SK-N-SH (cell line): ENCODE measurements around the gene CLK1. TPM values are rescaled to one million over a fixed set of nuclear protein-coding genes. Genes with fewer than 3 reads are reported as not detected.

ENCODE experiments used
- CTCF ChIA-PET: fragments of 300-600, 350-600 bp; formaldehyde crosslinking; extraction: SDS; loops from one replicate; lab custom pipeline; 2021; lab: Yijun Ruan, JAX
- POLR2A ChIA-PET: fragments of 350-600 bp; sonication (Branson Sonifier 250); formaldehyde crosslinking; extraction: SDS; loops from one replicate; lab custom pipeline; 2020; ENCODE audit warnings: antibody characterized with exemption, inconsistent platforms; lab: Yijun Ruan, JAX
- DNase-seq: peaks from one replicate; pipeline ENCODE4 v3.0.0; 2012
- H2AFZ ChIP-seq: fragments of 200-600 bp; sonication (generic); 2 replicates; pipeline ENCODE4 v1.8.1; 2016; ENCODE audit warnings: antibody characterized with exemption, mild to moderate bottlenecking, low read depth
- H3F3A ChIP-seq: fragments of 200-600 bp; sonication (generic); replicated peaks from 2 replicates; pipeline ENCODE3; 2016; ENCODE audit warnings: antibody characterized with exemption, mild to moderate bottlenecking; ENCODE audit not compliant: insufficient read depth
- H3K27ac ChIP-seq, 2 experiments: fragments of 200-500 bp in 1 of 2; fragments of 200-600 bp in 1 of 2; sonication (Bioruptor generic) in 1 of 2; sonication (generic), shearing (Covaris generic) in 1 of 2; 2 replicates each; pipeline versions ENCODE4 v1.5.1 to v1.6.1; 2014 to 2016; ENCODE audit warnings: low read depth in 2 of 2, inconsistent platforms in 1 of 2, low read length in 1 of 2, mild to moderate bottlenecking in 1 of 2, mixed read lengths in 1 of 2
- H3K27me3 ChIP-seq: fragments of 200-600 bp; sonication (generic), shearing (Covaris generic); 2 replicates; pipeline ENCODE4 v1.6.1; 2016; ENCODE audit warnings: mixed run types; ENCODE audit not compliant: insufficient read depth
- H3K36me3 ChIP-seq, 2 experiments: fragments of 200-500 bp in 1 of 2; fragments of 200-600 bp in 1 of 2; sonication (Bioruptor generic) in 1 of 2; sonication (generic) in 1 of 2; replicated peaks in 1 of 2; 2 replicates each; pipeline versions ENCODE3 to v1.5.1; 2014 to 2016; ENCODE audit warnings: low read length in 1 of 2, mild to moderate bottlenecking in 1 of 2; ENCODE audit not compliant: insufficient read depth in 2 of 2, control insufficient read depth in 1 of 2
- H3K4me1 ChIP-seq, 2 experiments: fragments of 200-500 bp in 1 of 2; fragments of 200-600 bp in 1 of 2; sonication (Bioruptor generic) in 1 of 2; sonication (generic), shearing (Covaris generic) in 1 of 2; 2 replicates each; pipeline versions ENCODE4 v1.5.1 to v1.6.1; 2014 to 2016; ENCODE audit warnings: low read depth in 1 of 2, low read length in 1 of 2, mixed run types in 1 of 2; ENCODE audit not compliant: insufficient read depth in 2 of 2, control insufficient read depth in 1 of 2
- H3K4me2 ChIP-seq: fragments of 200-600 bp; sonication (generic), shearing (Covaris generic); 2 replicates; pipeline ENCODE4 v1.6.1; 2017; ENCODE audit warnings: mixed run types
- H3K4me3 ChIP-seq, 2 experiments: fragments of 200-500 bp in 1 of 2; fragments of 200-600 bp in 1 of 2; sonication (Bioruptor generic) in 1 of 2; sonication (generic), shearing (Covaris generic) in 1 of 2; 2 replicates each; pipeline versions ENCODE4 v1.5.1 to v1.8.1; 2014 to 2016; ENCODE audit warnings: low read depth in 2 of 2, inconsistent platforms in 1 of 2, low read length in 1 of 2, mild to moderate bottlenecking in 1 of 2, mixed read lengths in 1 of 2, moderate library complexity in 1 of 2
- H3K79me2 ChIP-seq: fragments of 200-600 bp; sonication (generic); 2 replicates; pipeline ENCODE4 v1.8.1; 2017; ENCODE audit warnings: mild to moderate bottlenecking; ENCODE audit not compliant: insufficient read depth
- H3K9ac ChIP-seq: fragments of 200-600 bp; sonication (generic); 2 replicates; pipeline ENCODE4 v1.6.1; 2017; ENCODE audit warnings: mixed run types
- H3K9me2 ChIP-seq: fragments of 200-600 bp; sonication (generic); 2 replicates; pipeline ENCODE4 v1.6.1; 2017; ENCODE audit warnings: mixed run types
- H3K9me3 ChIP-seq: fragments of 200-600 bp; sonication (generic); 2 replicates; pipeline ENCODE4 v1.6.1; 2017; ENCODE audit warnings: mixed run types, mild to moderate bottlenecking, moderate library complexity
- H4K20me1 ChIP-seq: fragments of 200-600 bp; sonication (generic); 2 replicates; pipeline ENCODE4 v1.6.1; 2017; ENCODE audit warnings: mild to moderate bottlenecking, mixed run types; ENCODE audit not compliant: insufficient read depth
- ELF1 ChIP-seq: IDR thresholded peaks from 2 replicates; pipeline ENCODE4 v1.4.0; 2012
- EZH2phosphoT487 ChIP-seq: fragments of 200-600 bp; sonication (generic); IDR thresholded peaks from 2 replicates; pipeline ENCODE4 v1.6.1; 2017; ENCODE audit warnings: low read depth, mixed run types, mild to moderate bottlenecking, antibody characterized with exemption, moderate library complexity, borderline replicate concordance
- FOSL2 ChIP-seq: IDR thresholded peaks from 2 replicates; pipeline ENCODE4 v1.4.0; 2012; ENCODE audit warnings: low read depth, mild to moderate bottlenecking, moderate library complexity, borderline replicate concordance
- FOXM1 ChIP-seq: IDR thresholded peaks from 2 replicates; pipeline ENCODE4 v1.4.0; 2012; ENCODE audit warnings: low read depth, mild to moderate bottlenecking
- JUND ChIP-seq: IDR thresholded peaks from 2 replicates; pipeline ENCODE4 v1.4.0; 2012
- MAX ChIP-seq: IDR thresholded peaks from 2 replicates; pipeline ENCODE4 v1.4.0; 2012; ENCODE audit warnings: low read depth
- MXI1 ChIP-seq: IDR thresholded peaks from 2 replicates; pipeline ENCODE4 v1.6.1; 2012; ENCODE audit warnings: mild to moderate bottlenecking, low read depth, low read length, improper control_type of control experiment
- NFIC ChIP-seq: IDR thresholded peaks from 2 replicates; pipeline ENCODE4 v1.4.0; 2012; ENCODE audit warnings: borderline replicate concordance
- NRF1 ChIP-seq: IDR thresholded peaks from 2 replicates; pipeline ENCODE4 v1.6.1; 2012; ENCODE audit warnings: low read depth, mild to moderate bottlenecking, low read length
- RAD21 ChIP-seq: IDR thresholded peaks from 2 replicates; pipeline ENCODE4 v1.6.1; 2012; ENCODE audit warnings: mild to moderate bottlenecking, low read length
- SIN3A ChIP-seq: IDR thresholded peaks from 2 replicates; pipeline ENCODE4 v1.6.1; 2012; ENCODE audit warnings: low read depth, mild to moderate bottlenecking, low read length, moderate library complexity, borderline replicate concordance
- SMC3 ChIP-seq: IDR thresholded peaks from 2 replicates; pipeline ENCODE4 v1.6.1; 2012; ENCODE audit warnings: low read depth, low read length, improper control_type of control experiment
- TAF1 ChIP-seq: IDR thresholded peaks from 2 replicates; pipeline ENCODE4 v1.6.1; 2012; ENCODE audit warnings: low read depth, mild to moderate bottlenecking, low read length, moderate library complexity, borderline replicate concordance
- TEAD4 ChIP-seq: IDR thresholded peaks from 2 replicates; pipeline ENCODE4 v1.4.0; 2012; ENCODE audit warnings: mild to moderate bottlenecking, borderline replicate concordance; ENCODE audit not compliant: insufficient read depth
- WGBS: methylation state at CpG from one replicate; pipeline ENCODE4 v1.1.6; 2017; ENCODE audit warnings: low lambda C conversion rate; 5-methylcytosine and 5-hydroxymethylcytosine counted together
- polyA plus RNA-seq, 3 experiments: library from polyadenylated mRNA; depleted of rRNA; stranded (reverse); fragments of >200 nt; gene quantifications; 2 replicates each; pipeline ENCODE4 v1.2.3, GENCODE V29; 2012
- TF ChIP-seq, protein P1 (sequence below): fragments of 200-600 bp; sonication (generic); IDR thresholded peaks from 2 replicates; pipeline ENCODE4 v1.6.1; 2017; ENCODE audit warnings: antibody characterized with exemption, mild to moderate bottlenecking, moderate library complexity
- TF ChIP-seq, protein P2 (sequence below): IDR thresholded peaks from 2 replicates; pipeline ENCODE4 v1.6.1; 2012; ENCODE audit warnings: mild to moderate bottlenecking, low read depth, low read length, moderate library complexity
- TF ChIP-seq, protein P3 (sequence below): IDR thresholded peaks from 2 replicates; pipeline ENCODE4 v1.4.0; 2012; ENCODE audit warnings: low read depth, borderline replicate concordance
- TF ChIP-seq, protein P4 (sequence below): fragments of 150-350 bp; IDR thresholded peaks from 2 replicates; pipeline ENCODE4 v1.6.1; 2017; ENCODE audit warnings: antibody characterized with exemption, low read length, low read depth, borderline replicate concordance

Gene CLK1
- polyA plus RNA-seq, 1 of the 3 experiments (the other 2 are of a cell fraction): 31.1 TPM

DNA sequence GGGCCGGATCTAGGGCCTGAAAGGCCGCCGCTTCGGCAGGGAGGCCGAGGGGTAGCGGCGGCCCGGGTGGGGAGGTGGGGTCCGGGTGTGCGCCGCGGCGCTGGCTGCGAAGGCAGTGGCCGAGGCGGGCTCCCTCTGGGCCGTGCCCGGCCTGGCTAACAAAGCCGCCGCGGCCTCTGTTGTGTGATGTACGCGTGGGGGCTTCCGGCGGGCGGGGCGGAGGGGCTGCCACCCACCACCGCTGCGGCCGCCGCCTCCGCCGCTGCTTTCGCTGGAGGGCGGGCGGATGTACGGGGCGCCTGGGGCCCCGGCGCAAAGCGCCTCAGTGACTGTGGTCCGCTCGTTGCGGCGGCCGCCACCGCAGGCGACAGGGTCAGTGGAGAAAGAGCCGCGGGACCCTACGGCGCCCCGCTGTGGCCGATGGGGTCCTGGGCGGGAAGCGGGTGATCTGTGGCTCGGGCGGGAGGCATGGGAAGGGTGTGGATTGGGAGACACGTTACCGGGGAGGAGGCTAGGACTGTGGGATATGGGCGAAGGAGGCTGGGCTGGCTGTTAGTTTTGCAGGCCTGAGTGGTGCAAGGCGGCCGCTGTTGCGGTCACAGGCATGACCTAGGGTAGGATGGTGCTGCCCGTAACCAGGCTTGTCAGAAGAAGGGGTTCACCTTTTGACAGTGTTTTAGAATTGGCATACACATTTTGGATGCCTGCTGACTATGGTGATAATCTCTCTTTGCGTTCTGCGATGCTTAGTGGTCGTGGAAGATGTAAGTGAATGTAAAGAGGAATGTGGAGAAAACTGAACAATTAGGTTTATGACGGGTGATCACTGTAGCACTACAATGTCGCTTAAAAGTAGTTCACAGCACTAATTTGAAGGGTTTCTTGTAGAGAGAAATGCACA, 52.1 kb downstream of the CLK1 start:
- Histone ChIP-seq H3K79me2 (peaks cover 56% of the 10 kb centered on the region), H3K9me2 (no peaks in the 10 kb centered on the region), H3K4me3 (peak overlapping the region; percentile 76 to 87), H3K4me2 (peak overlapping the region; percentile 82), H3K27ac (peak overlapping the region; percentile 98 to 100), H4K20me1 (peaks cover 45% of the 10 kb centered on the region), H3F3A (peaks cover 15% of the 10 kb centered on the region), H3K9ac (peak overlapping the region; percentile 98), H2AFZ (no peak overlapping the region), H3K4me1 (peaks cover 12 to 20% of the 10 kb centered on the region in 2 experiments; a peak in 3 of 4 replicates), H3K9me3 (no peaks in the 10 kb centered on the region), H3K36me3 (peaks cover 43 to 46% of the 10 kb centered on the region in 2 experiments), H3K27me3 (no peaks in the 10 kb centered on the region)
- peak; percentile 82 for DNase-seq
- ChIA-PET POLR2A (no interaction called here), CTCF (interaction anchor here (1.0 to 3.0 kb wide), 5 partner anchors 9 to 99 kb away, joined by 3 to 18 read pairs (median 6); partner anchors contain the start of gene NIF3L1)
- 2% methylated on average over 37 of the region's 70 CpGs for WGBS
- TF ChIP-seq MXI1 (peak; percentile 86), ELF1 (no peak), TEAD4 (no peak), RAD21 (peak; percentile 63), SMC3 (peak; percentile 73), MAX (no peak; the same call in 1 of the 2 replicates), JUND (no peak), NRF1 (no peak), TAF1 (0 out of 2 replicates have a peak, but pooled peaks have one; percentile 20), FOXM1 (no peak), SIN3A (peak; percentile 88; the same call in 1 of the 2 replicates), NFIC (no peak), FOSL2 (no peak), EZH2phosphoT487 (no peak)
- TF ChIP-seq, protein P1, sequence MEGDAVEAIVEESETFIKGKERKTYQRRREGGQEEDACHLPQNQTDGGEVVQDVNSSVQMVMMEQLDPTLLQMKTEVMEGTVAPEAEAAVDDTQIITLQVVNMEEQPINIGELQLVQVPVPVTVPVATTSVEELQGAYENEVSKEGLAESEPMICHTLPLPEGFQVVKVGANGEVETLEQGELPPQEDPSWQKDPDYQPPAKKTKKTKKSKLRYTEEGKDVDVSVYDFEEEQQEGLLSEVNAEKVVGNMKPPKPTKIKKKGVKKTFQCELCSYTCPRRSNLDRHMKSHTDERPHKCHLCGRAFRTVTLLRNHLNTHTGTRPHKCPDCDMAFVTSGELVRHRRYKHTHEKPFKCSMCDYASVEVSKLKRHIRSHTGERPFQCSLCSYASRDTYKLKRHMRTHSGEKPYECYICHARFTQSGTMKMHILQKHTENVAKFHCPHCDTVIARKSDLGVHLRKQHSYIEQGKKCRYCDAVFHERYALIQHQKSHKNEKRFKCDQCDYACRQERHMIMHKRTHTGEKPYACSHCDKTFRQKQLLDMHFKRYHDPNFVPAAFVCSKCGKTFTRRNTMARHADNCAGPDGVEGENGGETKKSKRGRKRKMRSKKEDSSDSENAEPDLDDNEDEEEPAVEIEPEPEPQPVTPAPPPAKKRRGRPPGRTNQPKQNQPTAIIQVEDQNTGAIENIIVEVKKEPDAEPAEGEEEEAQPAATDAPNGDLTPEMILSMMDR: peak; percentile 69
- TF ChIP-seq, protein P2, sequence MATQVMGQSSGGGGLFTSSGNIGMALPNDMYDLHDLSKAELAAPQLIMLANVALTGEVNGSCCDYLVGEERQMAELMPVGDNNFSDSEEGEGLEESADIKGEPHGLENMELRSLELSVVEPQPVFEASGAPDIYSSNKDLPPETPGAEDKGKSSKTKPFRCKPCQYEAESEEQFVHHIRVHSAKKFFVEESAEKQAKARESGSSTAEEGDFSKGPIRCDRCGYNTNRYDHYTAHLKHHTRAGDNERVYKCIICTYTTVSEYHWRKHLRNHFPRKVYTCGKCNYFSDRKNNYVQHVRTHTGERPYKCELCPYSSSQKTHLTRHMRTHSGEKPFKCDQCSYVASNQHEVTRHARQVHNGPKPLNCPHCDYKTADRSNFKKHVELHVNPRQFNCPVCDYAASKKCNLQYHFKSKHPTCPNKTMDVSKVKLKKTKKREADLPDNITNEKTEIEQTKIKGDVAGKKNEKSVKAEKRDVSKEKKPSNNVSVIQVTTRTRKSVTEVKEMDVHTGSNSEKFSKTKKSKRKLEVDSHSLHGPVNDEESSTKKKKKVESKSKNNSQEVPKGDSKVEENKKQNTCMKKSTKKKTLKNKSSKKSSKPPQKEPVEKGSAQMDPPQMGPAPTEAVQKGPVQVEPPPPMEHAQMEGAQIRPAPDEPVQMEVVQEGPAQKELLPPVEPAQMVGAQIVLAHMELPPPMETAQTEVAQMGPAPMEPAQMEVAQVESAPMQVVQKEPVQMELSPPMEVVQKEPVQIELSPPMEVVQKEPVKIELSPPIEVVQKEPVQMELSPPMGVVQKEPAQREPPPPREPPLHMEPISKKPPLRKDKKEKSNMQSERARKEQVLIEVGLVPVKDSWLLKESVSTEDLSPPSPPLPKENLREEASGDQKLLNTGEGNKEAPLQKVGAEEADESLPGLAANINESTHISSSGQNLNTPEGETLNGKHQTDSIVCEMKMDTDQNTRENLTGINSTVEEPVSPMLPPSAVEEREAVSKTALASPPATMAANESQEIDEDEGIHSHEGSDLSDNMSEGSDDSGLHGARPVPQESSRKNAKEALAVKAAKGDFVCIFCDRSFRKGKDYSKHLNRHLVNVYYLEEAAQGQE: no peak
- TF ChIP-seq, protein P3, sequence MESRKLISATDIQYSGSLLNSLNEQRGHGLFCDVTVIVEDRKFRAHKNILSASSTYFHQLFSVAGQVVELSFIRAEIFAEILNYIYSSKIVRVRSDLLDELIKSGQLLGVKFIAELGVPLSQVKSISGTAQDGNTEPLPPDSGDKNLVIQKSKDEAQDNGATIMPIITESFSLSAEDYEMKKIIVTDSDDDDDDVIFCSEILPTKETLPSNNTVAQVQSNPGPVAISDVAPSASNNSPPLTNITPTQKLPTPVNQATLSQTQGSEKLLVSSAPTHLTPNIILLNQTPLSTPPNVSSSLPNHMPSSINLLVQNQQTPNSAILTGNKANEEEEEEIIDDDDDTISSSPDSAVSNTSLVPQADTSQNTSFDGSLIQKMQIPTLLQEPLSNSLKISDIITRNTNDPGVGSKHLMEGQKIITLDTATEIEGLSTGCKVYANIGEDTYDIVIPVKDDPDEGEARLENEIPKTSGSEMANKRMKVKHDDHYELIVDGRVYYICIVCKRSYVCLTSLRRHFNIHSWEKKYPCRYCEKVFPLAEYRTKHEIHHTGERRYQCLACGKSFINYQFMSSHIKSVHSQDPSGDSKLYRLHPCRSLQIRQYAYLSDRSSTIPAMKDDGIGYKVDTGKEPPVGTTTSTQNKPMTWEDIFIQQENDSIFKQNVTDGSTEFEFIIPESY: no peak
- TF ChIP-seq, protein P4, sequence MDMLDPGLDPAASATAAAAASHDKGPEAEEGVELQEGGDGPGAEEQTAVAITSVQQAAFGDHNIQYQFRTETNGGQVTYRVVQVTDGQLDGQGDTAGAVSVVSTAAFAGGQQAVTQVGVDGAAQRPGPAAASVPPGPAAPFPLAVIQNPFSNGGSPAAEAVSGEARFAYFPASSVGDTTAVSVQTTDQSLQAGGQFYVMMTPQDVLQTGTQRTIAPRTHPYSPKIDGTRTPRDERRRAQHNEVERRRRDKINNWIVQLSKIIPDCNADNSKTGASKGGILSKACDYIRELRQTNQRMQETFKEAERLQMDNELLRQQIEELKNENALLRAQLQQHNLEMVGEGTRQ: no peak
